RPMI7951 (cell line): ENCODE measurements around the gene ZFYVE28. TPM values are rescaled to one million over a fixed set of nuclear protein-coding genes. Genes with fewer than 3 reads are reported as not detected.
"Not testable (repeated sequence)": the region's sequence is repeated elsewhere in the genome, so short reads cannot be mapped to it uniquely, and the experiment has no call there.

Experiments used
- DNase-seq: peaks from one replicate; pipeline ENCODE4 v3.0.0-alpha.2; 2012; ENCODE audit warnings: low read depth
- total RNA-seq: library from RNA; depleted of rRNA; stranded (reverse); fragments of >200 nt; shearing (Covaris generic); gene quantifications from 2 replicates; pipeline ENCODE4 v1.2.3, GENCODE V29; 2014

ZFYVE28 gene
- total RNA-seq, 1 experiment from 2014 or later = 4.2 TPM

GRCh38 chr4:2249526-2250356, 168.7 kb downstream of the ZFYVE28 start:
- no peak for DNase-seq

- no peak for DNase-seq
These were observed 169.6 kb downstream of the ZFYVE28 start for GRCh38 chr4:2248821-2249261.

- DNase-seq = no peak
These were observed 170.2 kb downstream of the ZFYVE28 start for GRCh38 chr4:2248044-2248780.

GRCh38 chr4:2247128-2248043, 171.1 kb downstream of the ZFYVE28 start:
- DNase-seq = no peak

- no peak for DNase-seq
These were observed 171.9 kb downstream of the ZFYVE28 start for GRCh38 chr4:2246384-2247127.

GRCh38 chr4:2245787-2246275, 172.6 kb downstream of the ZFYVE28 start:
- DNase-seq = no peak

GRCh38 chr4:2245057-2245786, 173.2 kb downstream of the ZFYVE28 start:
- DNase-seq = peak; percentile 5

- peak; percentile 43 for DNase-seq
These were observed 174.6 kb downstream of the ZFYVE28 start for GRCh38 chr4:2243681-2244380.

- DNase-seq = peak; percentile 91
These were observed 176.8 kb downstream of the ZFYVE28 start, which contains the start of the genes HAUS3 and POLN for GRCh38 chr4:2241410-2242353. Gene HAUS3 (minus strand): TSS chr4:2242121. CDS start chr4:2240946, 1,175 bp downstream. Gene POLN (minus strand): TSS chr4:2242121. CDS start chr4:2229231, 12,890 bp downstream.

GRCh38 chr4:2241003-2241402, 177.4 kb downstream of the ZFYVE28 start:
- no peak for DNase-seq

GRCh38 chr4:2236944-2237666, 181.3 kb downstream of the ZFYVE28 start:
- DNase-seq = no peak

- no peak for DNase-seq
These were observed 187.4 kb downstream of the ZFYVE28 start for GRCh38 chr4:2231082-2231481.

GRCh38 chr4:2226261-2226660, 192.2 kb downstream of the ZFYVE28 start:
- no peak for DNase-seq

GRCh38 chr4:2222838-2223237, 195.6 kb downstream of the ZFYVE28 start:
- no peak for DNase-seq

GRCh38 chr4:2221378-2221777, 197.1 kb downstream of the ZFYVE28 start:
- DNase-seq = not testable (repeated sequence)

GRCh38 chr4:2220016-2220630, 198.3 kb downstream of the ZFYVE28 start:
- DNase-seq = peak; percentile 63
